GM12892 (cell line): ENCODE data around the gene PARP1.

Experiments used
- DNase-seq: peaks from one replicate; pipeline ENCODE4 v3.0.0; 2011; ENCODE audit not compliant: insufficient read length
- FAIRE-seq: peaks from 2 replicates; lab custom pipeline; 2011; peaks lifted over from hg19 to GRCh38; lab: Jason Lieb, UNC
- POLR2A ChIP-seq: IDR thresholded peaks from 2 replicates; pipeline ENCODE4 v1.6.1; 2011; ENCODE audit warnings: low read depth, low read length, control low read depth
- POLR2AphosphoS5 ChIP-seq: IDR thresholded peaks from 2 replicates; pipeline ENCODE4 v1.6.1; 2011; ENCODE audit warnings: low read depth, low read length, control low read depth
- TAF1 ChIP-seq: IDR thresholded peaks from 2 replicates; pipeline ENCODE4 v1.6.1; 2011; ENCODE audit warnings: low read depth, mild to moderate bottlenecking, control low read depth, low read length, borderline replicate concordance

Gene PARP1

DNA sequence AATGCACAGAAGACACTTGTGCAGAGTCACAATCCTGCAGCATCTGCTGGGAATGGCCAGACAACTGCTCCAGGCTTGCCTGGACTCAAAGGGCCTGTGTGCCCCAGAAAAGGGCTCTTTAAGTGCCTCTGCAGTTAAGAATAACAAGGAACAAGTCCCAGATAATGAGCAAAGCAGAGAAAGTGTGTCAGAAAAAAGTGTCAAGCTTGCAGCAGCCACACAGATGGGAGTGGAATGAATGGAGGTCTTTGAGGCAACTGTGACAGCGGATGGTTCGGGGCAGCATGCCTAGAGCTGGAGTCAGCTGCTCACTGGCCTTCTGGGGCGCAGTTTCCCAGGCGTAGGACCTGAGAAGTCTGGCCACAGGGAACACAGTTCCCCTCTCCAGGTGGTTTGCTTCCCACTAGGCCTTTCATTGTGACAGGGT lies 5.1 kb downstream of the PARP1 start:
- TF ChIP-seq TAF1 (no peak), POLR2A (no peak), POLR2AphosphoS5 (no peak)
- FAIRE-seq (no peak), DNase-seq (no peak)

DNA sequence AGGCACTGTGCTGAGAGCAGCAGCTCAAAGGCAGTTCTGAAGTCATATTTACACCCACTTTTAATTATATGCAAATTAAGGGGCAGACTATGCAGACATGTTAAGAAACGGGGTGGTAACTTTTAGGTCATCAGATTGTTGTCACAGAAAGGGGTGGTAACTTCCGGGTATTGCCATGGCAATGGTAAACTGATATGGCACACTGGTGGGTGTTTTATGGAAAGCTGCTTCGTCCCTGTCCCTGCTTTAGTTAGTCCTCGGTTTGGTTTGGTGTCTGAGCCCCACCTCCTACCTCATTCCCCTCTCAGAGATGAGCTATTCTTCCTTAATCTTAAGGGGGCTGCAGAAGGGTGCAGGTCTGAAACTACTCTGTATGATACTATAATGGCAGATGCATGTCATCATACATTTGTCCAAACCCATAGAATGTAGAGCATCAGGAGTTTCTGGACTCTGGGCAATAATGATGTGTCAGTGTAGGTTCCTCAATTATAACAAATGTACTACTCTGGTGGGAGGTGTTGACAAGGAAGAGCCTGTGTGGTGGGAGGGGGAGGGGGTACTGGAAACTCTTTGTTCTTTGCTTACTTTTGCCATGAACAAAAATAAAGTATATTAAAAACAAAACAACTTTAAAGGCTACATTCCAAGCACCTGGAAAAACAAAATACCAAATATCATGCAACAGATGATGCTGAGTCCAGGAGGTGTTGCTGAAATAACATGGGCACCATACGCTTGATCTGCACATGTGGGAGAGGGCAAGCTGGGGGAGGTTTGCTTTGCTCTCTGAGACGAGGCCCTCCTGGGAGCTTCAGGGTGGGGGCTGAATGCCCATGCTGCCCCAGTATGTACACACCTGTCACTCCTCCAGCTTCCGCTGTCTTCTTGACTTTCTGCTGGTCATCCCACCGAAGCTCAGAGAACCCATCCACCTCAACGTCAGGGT lies 6.3 kb downstream of the PARP1 start:
- FAIRE-seq (no peak), DNase-seq (no peak)
- no peak for TF ChIP-seq POLR2A
- TF ChIP-seq TAF1, result no peak
- TF ChIP-seq POLR2AphosphoS5, result no peak

DNA sequence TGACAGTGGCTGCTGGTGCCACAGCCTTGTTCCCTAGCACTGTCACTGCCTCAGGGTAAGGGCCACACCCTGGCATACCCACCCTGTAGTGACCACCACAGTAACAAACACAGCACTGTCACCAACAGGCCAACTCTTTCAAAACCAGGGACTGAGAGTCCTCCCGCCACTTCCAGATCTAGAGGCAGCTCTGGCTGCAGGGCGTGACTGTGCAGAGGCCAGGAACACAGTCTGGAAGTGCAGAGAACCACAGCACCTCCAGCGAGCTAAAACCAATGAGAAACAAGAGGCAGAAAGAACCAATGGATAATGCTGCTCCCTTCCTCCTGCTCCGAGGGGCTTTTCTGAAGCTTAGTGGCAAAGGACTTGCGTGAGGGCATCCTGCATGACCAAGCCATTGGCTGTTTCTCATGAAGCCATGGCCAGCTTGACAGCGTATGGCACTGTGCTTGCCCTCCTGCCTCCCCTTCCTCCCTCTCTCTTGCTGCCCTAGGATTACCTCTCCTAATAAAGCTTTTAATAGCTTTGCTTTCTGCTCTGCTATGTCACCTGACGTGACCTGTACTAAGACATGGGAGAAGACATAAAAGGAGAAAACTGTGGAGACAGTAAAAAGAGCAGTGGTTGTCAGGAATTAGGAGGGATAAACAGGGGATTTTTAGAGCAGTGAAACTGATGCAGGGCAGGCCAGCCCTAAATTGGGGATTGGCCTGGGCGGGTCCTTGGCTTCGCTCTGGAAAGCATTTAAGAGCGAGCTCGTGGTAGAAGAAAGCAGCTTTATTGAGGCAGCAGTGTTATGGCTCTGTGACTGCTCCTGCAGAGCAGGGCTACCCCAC lies 7.2 kb downstream of the PARP1 start:
- no peak for TF ChIP-seq POLR2AphosphoS5
- no peak for TF ChIP-seq POLR2A
- TF ChIP-seq TAF1, result no peak
- DNase-seq (no peak), FAIRE-seq (no peak)

DNA sequence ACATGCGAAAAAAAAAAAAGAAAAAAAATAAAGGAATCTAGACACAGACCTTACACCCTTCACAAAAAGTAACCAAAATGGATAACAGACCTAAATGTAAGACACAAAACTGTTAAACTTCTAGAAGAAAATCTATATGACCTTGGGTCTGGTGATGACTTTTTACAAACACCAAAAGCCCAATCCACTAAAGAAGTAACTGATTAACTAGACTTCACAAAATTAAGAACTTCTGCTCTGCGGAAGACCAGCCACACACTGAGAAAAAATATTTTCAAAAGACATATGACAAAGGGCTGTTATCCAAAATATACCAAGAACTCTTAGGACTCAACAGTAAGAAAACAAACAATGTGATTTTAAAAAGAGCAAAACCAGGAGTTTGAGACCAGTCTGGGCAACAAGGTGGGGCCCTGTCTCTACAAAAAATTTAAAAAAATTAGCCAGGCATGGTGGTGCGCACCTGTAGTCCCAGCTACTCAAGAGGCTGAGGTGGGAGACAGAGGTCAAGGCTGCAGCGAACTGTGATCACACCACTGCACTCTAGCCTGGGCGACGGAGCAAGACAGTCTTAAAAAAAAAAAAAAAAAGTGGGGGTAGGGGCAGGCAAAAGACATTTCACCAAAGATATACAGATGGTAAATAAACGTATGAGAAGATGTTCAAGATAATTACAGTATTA lies 9.8 kb downstream of the PARP1 start:
- no peak for FAIRE-seq
- DNase-seq, result no peak
- TF ChIP-seq POLR2AphosphoS5 (no peak), TAF1 (no peak), POLR2A (no peak)

DNA sequence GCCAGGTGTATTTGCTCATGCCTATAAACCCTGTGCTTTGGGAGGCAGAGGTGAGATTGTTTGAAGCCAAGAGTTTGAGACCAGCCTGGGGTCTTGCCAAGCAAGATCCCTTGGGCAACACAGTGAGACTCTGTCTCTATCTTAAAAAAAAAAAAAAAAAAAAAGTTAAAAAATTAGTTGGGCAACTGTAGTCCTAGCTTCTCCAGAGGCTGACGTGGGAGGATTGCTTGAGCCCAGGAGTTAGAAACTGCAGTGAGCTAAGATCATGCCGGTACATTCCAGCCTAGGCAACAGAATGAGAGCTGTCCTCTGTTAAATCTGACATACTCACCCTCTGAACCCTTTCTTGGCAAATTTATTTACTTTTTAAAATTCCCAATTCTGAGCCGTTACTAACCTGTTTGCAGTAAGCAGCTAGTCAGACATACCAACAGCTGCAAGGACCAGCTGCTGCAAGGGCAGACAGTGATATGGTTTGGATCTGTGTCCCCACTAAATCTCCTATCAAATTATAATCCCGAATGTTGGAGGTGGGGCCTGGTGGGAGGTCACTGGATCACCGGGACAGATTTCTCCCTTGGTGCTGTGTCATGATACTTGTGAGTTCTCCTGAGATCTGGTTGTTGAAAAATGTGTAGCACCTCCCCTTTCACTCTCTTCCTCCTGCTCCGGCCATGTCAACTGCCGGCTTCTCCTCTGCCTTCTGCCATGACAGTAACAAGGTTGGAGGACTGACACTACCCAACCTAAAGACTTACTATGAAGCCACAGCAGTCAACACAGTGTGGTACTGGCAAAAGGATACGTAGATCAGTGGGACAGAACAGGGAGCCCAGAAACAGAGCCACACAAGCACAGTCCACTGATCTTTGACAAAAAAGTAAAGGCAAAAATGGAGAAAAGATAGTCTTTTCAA lies 10.6 kb downstream of the PARP1 start:
- DNase-seq, result no peak
- TF ChIP-seq POLR2AphosphoS5, result no peak
- TF ChIP-seq POLR2A, result no peak
- no peak for TF ChIP-seq TAF1

DNA sequence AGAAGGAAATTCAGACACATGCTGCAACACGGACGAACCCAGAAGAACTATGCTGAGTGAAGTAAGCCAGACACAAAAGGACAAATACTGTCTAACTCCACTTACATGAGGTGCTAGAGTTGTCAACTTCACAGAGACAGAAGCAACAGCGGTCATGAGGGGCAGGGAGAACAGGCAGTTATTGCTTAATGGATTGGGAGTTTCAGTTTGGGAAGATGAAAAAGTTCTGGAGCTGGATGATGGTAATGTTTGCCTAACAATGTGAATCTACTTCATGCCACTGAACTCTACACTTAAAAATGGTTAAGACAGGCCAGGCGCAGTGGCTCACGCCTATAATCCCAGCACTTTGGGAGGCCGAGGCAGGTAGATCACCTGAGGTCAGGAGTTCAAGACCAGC lies 12.1 kb downstream of the PARP1 start:
- DNase-seq (no peak), FAIRE-seq (peak; percentile 42)
- TF ChIP-seq POLR2AphosphoS5, result no peak
- TF ChIP-seq POLR2A, result no peak
- TF ChIP-seq TAF1, result no peak

More for the DNA sequence above, 10.6 kb downstream of the PARP1 start:
- no peak for FAIRE-seq

DNA sequence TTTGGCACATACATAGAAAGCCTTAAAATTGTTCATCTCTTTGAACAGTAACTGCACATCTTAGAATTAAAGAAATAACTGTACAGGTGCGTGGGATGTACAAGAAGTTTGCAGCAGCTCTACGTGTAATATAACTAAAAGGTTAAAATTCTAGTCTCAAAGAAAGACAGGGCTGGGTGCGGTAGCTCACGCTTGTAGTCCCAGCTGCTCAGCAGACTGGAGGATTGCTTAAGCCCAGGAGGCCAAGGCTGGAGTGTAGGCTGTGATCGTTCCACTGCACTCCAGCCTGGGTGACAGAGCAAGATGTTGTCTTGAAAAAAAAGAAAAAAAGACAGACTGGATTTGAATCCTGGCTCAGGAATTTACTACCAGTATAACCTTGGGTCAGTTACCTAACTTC lies 13.4 kb downstream of the PARP1 start:
- no peak for FAIRE-seq
- no peak for DNase-seq
- TF ChIP-seq POLR2A, result no peak
- no peak for TF ChIP-seq TAF1
- no peak for TF ChIP-seq POLR2AphosphoS5

DNA sequence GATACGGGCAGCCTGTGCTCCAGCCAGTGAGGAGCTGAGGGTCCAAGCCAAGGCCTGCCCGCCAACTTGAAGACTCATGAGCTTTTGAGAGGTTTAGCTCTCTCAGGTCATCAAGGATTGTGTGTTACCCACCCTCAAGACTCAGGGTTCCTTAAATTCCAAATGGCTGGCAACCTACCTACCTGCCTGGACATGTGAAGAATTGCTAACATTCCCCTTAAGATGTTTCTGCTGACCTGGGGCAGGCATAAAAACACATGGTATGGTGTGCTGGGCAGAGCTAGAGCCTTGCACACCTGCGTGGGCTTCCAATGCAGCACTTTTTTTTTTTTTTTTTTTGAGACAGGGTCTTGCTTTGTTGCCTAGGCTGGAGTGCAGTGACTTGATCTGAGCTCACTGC lies 17.2 kb downstream of the PARP1 start:
- DNase-seq (no peak), FAIRE-seq (no peak)
- TF ChIP-seq TAF1 (no peak), POLR2A (no peak), POLR2AphosphoS5 (no peak)

DNA sequence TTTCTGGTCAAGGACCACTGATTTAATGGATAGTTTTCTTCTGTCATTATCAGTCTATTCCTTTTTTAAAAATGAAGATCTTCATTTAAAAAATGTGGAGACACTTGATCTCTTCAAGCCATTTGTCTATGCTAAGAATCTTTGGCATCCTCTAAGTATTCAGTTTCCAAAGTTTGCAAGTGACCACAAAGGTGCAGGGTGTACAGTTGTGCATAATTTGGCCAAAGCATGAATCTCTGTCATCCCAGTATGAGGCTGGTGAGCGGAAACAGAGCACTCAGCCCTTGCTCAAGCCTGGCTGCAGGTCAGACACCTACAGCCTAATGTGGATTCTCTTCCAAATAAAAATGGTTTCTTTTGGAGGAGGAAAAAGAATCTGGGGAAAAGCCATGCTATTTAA lies 19.8 kb downstream of the PARP1 start:
- FAIRE-seq (no peak), DNase-seq (no peak)
- TF ChIP-seq POLR2A (no peak), POLR2AphosphoS5 (no peak), TAF1 (no peak)

DNA sequence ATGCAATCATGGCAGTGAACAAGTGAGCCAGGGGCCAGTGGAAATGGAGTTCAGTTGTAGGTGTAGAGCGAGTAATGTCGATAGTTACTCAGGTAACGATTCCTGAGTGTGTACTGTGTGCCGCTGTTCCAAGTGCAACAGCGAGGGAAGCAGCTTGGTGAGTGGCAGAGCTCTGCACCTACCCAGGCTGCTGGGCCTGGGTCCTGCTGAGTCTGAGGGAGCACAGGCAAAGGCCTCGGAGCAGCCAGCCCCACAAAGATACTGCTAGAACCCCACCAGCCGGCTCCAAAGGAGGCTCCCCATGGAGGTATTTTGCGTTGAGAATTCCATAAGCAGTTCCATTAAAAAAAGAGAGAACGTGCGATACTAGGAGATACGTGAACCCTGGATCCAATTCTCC lies 23.2 kb downstream of the PARP1 start:
- no peak for TF ChIP-seq POLR2AphosphoS5
- FAIRE-seq (no peak), DNase-seq (no peak)

DNA sequence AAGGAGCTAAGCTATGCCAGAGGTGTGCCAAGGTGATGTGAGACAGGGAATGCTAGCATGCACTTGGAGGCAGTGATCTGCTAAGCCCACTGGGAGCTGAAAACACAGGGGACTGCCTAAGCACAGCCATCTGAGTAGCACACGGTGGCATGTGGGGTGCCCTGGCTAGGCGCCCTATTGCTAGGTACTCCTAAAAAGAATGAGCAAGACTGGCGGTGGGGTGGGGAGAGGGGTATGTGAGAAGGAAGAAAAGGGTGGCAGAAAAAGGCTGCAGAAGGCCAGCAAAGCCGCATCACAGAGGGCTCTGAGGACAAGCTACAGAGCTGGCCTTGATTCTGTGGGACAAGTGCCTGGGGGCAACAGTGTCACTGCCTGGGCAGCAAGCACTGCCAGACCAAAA lies 23.9 kb downstream of the PARP1 start:
- TF ChIP-seq POLR2A (no peak), TAF1 (no peak), POLR2AphosphoS5 (no peak)
- DNase-seq (no peak), FAIRE-seq (no peak)

DNA sequence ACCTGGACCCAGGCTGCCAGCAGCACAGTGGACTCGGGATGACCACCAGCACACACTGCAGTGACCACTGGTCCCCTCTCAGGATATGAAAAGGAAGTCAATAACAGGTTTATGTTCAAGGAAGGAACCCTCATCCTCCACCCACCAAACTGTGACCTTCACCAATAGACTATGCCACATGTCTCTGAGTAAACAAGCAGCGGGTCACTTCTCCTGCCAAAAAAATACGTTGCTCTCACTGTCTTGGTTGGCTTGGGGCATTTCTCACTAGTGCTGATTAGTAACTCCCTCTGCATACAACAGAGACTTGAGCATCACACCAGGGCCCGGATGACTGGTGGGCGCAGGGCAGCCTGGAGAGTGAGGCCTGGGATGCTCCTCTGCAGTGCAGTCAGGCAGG lies 25.9 kb downstream of the PARP1 start:
- no peak for TF ChIP-seq TAF1
- no peak for TF ChIP-seq POLR2AphosphoS5
- TF ChIP-seq POLR2A, result no peak
- DNase-seq (no peak), FAIRE-seq (no peak)
